HUES64 (cell line): ENCODE measurements around the gene THSD7A.

ENCODE experiments used
- H3K27ac ChIP-seq: 2 replicates; pipeline ENCODE4 v1.7.0; 2013; ENCODE audit warnings: low read depth, low read length, inconsistent platforms
- H3K27me3 ChIP-seq: 2 replicates; pipeline ENCODE4 v1.6.1; 2013; ENCODE audit warnings: mild to moderate bottlenecking, low read length; ENCODE audit not compliant: insufficient read depth
- H3K36me3 ChIP-seq: 2 replicates; pipeline ENCODE4 v1.6.1; 2013; ENCODE audit warnings: mild to moderate bottlenecking, low read length; ENCODE audit not compliant: insufficient read depth
- H3K4me1 ChIP-seq: 2 replicates; pipeline ENCODE4 v1.6.1; 2013; ENCODE audit warnings: mild to moderate bottlenecking, low read length, moderate library complexity; ENCODE audit not compliant: insufficient read depth
- H3K4me3 ChIP-seq: 2 replicates; pipeline ENCODE4 v1.5.1; 2013; ENCODE audit warnings: mild to moderate bottlenecking, low read length, moderate library complexity
- H3K9ac ChIP-seq: 2 replicates; pipeline ENCODE4 v1.6.1; 2013; ENCODE audit warnings: mild to moderate bottlenecking, low read depth, low read length
- H3K9me3 ChIP-seq: 2 replicates; pipeline ENCODE4 v1.6.1; 2013; ENCODE audit warnings: low read depth, low read length; ENCODE audit not compliant: insufficient read depth
- WGBS: fragments of 150-250, 120-280 bp; methylation state at CpG from one replicate; pipeline ENCODE4 v1.1.7; 2013; ENCODE audit warnings: missing lambda C conversion rate; 5-methylcytosine and 5-hydroxymethylcytosine counted together

THSD7A gene

DNA sequence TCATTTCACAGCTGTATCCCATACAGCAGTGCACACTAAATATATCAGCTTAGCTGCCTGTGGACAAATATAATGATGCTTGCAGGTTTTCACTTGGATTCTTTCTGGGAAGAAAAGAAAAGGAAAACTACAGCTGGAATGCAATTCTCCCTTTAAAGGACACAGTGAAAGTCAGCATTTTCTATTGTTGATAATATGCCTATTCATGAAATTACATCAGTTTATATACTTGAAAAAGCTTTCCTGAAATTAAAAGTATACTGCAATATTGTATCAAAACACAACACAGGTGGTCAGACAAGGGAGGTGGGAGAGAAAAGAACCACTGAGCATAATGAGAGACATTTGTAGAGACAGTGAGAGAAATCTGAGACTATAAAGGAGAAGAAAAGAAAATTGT, 20.3 kb downstream of the THSD7A start:
- H3K4me3 ChIP-seq, result no peak overlapping the region
- no peaks in the 10 kb centered on the region for H3K4me1 ChIP-seq
- no peaks in the 10 kb centered on the region for H3K36me3 ChIP-seq
- H3K27me3 ChIP-seq, result no peaks in the 10 kb centered on the region
- H3K9me3 ChIP-seq, result no peaks in the 10 kb centered on the region
- H3K9ac ChIP-seq, result no peak overlapping the region
- H3K27ac ChIP-seq, result no peak overlapping the region

DNA sequence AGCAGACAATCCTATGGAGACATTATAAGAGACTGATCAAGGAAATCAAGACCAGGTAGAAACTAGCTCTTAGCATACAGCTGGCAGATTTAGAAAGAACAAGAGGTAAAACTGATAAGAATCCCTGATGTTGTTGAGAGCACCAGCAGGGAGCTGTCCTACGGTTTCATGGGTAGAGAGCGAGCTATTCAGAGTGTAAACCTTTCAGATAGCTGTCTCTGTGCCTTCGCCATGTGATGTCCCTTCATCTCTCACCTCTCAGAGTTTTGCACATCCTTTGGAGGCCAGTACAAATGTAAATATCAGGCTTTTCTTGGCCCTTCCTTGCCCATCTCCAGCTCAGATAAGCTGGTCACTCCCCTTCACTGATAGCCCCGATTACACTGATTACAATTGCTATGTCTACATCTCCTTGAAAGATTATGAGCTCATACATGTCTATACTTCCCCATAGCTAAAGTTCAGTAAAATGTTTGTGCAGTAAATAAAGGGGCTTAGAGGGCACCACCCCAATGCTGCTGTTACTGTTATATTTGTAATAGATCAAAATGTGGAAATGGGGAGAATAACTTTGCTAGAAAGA, 21.9 kb downstream of the THSD7A start:
- Histone ChIP-seq H3K9ac (no peak overlapping the region), H3K36me3 (no peaks in the 10 kb centered on the region), H3K9me3 (no peaks in the 10 kb centered on the region), H3K27me3 (no peaks in the 10 kb centered on the region), H3K4me1 (no peaks in the 10 kb centered on the region), H3K27ac (no peak overlapping the region), H3K4me3 (no peak overlapping the region)
- 77% methylated on average over 4 of the region's 4 CpGs for WGBS

DNA sequence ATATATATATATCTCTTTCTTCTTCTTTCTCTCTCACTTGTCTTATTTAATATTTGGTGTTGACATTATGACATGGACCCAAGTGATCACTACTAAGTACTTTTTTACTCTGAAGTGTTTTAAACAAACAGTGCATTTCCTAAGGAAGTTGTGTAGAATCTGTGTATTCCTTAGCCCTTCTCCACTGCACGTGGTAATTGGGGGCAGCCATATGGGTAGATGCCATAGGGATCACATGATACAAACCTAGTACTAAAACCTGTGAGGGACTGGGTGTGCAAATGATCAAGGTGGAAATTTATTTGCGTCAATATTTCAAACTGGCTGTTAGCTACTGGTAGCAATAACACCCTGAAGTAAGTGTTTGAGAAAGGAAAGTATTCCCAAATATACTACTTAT, 25.0 kb downstream of the THSD7A start:
- H3K4me1 ChIP-seq, result no peaks in the 10 kb centered on the region
- H3K36me3 ChIP-seq, result no peaks in the 10 kb centered on the region
- no peaks in the 10 kb centered on the region for H3K9me3 ChIP-seq
- no peak overlapping the region for H3K9ac ChIP-seq
- H3K4me3 ChIP-seq, result no peak overlapping the region
- no peaks in the 10 kb centered on the region for H3K27me3 ChIP-seq
- H3K27ac ChIP-seq, result no peak overlapping the region
- WGBS, result 96% methylated on average over 2 of the region's 2 CpGs

DNA sequence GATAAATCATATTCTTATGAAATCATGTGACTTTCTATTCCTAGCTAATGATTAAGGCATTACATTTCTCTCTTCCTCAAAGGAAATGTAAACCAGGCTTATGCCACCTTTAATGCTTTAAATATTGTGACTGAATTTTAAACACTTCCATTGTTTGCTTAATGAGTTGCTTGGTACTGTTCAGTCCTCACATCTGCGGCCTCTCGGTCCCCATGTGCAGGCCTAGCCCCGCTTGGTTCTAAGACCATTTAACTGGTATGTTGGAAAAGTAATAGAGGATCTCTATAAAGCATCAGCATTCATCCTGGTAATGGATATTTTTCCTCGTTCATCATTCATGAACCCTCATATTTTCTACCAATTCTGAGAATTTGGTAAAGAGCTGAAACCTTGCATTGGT, 27.4 kb downstream of the THSD7A start:
- WGBS, result 95% methylated on average over 4 of the region's 4 CpGs
- no peak overlapping the region for H3K4me3 ChIP-seq
- no peak overlapping the region for H3K9ac ChIP-seq
- H3K9me3 ChIP-seq, result no peaks in the 10 kb centered on the region
- no peaks in the 10 kb centered on the region for H3K4me1 ChIP-seq
- no peaks in the 10 kb centered on the region for H3K36me3 ChIP-seq
- H3K27me3 ChIP-seq, result no peaks in the 10 kb centered on the region
- no peak overlapping the region for H3K27ac ChIP-seq

DNA sequence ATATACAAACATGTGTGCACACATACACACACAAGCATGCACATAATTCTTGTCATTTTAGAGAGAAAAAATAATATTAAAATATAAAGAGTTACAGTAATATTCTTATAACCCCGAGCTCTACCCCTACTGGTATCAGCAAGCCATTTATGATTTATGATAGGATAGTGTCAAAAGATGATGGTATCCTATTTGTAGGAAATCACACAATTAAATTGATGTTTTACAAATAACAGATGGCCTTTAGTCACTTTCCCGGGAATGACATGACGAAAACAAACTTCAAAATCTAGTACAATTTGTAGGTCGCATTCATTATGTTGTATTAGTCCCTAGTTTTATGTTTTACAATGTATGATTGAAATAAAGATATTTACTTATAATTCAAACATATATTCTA, 36.8 kb downstream of the THSD7A start:
- WGBS, result 97% methylated on average over 3 of the region's 4 CpGs
- no peak overlapping the region for H3K4me3 ChIP-seq
- no peak overlapping the region for H3K27ac ChIP-seq
- no peaks in the 10 kb centered on the region for H3K36me3 ChIP-seq
- no peaks in the 10 kb centered on the region for H3K27me3 ChIP-seq
- H3K4me1 ChIP-seq, result no peaks in the 10 kb centered on the region
- H3K9me3 ChIP-seq, result no peaks in the 10 kb centered on the region
- H3K9ac ChIP-seq, result no peak overlapping the region

DNA sequence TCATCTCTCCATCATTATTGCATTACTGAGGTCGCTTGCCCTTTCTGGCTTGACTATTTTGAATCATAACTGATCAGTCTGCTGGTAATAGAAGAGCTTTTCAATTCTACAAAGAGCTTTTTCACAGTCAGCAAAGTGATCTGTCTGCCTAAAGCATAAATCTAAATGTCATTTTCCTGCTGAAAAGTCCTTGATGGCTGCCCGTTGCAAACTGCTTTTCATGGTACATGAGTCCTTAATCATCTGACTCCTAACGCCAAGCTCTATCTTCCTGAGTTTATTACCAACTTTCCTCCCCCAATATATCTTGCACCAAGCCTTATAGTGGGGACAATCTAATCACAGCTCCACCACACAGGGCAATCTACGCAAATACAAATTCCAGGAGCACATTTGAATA, 39.8 kb downstream of the THSD7A start:
- H3K36me3 ChIP-seq, result no peaks in the 10 kb centered on the region
- H3K4me3 ChIP-seq, result no peak overlapping the region
- no peaks in the 10 kb centered on the region for H3K27me3 ChIP-seq
- 94% methylated on average over 4 of the region's 4 CpGs for WGBS
- H3K9me3 ChIP-seq, result no peaks in the 10 kb centered on the region
- no peak overlapping the region for H3K9ac ChIP-seq
- H3K27ac ChIP-seq, result no peak overlapping the region
- H3K4me1 ChIP-seq, result no peaks in the 10 kb centered on the region

DNA sequence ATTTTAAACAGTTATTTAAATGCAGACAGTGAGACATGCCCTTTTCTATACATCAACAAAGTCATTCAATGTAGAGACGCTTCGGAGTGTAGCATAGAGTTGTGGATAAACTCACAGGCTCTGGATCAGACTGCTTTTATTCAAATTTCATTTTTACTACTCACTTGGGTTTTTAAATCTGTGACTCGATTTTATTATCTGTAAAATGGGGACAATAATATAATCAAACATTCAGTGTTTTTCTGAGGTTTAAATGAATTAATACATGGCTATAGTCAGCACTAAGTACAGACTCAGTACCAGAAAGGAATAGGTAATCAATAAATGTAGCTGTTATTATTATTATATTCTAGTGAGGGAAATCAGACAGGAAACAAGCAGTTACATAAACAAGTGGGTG, 43.4 kb downstream of the THSD7A start:
- no peak overlapping the region for H3K27ac ChIP-seq
- H3K4me1 ChIP-seq, result peaks cover 8% of the 10 kb centered on the region; the same call in 1 of the 2 replicates
- WGBS, result 96% methylated on average over 2 of the region's 3 CpGs
- H3K27me3 ChIP-seq, result no peaks in the 10 kb centered on the region
- no peak overlapping the region for H3K4me3 ChIP-seq
- H3K36me3 ChIP-seq, result no peaks in the 10 kb centered on the region
- no peak overlapping the region for H3K9ac ChIP-seq
- H3K9me3 ChIP-seq, result no peaks in the 10 kb centered on the region

DNA sequence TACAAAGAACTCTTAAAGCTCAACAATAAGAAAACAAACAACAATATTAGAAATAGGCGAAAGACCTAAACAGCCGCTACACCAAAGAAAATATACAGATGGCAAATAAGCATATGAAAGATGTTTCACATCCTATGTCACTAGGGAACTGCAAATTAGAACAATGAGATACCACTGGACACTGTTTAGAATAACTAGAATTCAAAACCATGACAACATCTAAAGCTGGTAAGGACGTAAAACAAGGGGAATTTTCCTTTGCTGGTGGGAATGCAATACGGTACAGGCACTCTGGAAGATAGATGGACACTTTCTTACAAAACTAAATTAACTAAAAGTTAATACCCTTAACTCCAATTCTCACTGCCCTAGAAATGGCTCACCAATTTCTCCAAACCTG, 44.5 kb downstream of the THSD7A start:
- H3K36me3 ChIP-seq, result no peaks in the 10 kb centered on the region
- H3K27ac ChIP-seq, result no peak overlapping the region
- no peaks in the 10 kb centered on the region for H3K9me3 ChIP-seq
- 92% methylated on average over 4 of the region's 4 CpGs for WGBS
- H3K4me1 ChIP-seq, result peaks cover 8% of the 10 kb centered on the region; the same call in 1 of the 2 replicates
- no peak overlapping the region for H3K4me3 ChIP-seq
- H3K9ac ChIP-seq, result no peak overlapping the region
- H3K27me3 ChIP-seq, result no peaks in the 10 kb centered on the region

DNA sequence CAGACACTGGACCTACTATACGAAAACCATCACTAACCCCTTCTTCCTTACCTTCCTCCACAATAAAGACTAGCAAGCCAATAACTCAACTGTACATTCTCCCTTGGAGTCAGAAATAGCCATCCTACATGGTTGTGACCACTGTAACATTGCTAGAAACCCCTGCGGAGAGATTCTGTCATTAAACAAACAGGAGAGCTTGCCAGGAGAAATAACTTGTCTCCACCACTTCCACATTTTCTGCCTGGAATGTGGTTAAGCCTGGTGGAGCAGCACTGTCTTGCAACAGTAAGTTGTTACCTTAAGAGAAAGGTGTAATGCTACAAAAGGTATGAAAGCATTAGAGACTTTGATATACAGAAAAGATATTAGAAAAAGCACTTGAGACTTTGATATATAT, 45.8 kb downstream of the THSD7A start:
- Histone ChIP-seq H3K27me3 (no peaks in the 10 kb centered on the region), H3K4me1 (peaks cover 8% of the 10 kb centered on the region; the same call in 1 of the 2 replicates), H3K27ac (no peak overlapping the region), H3K9ac (no peak overlapping the region), H3K9me3 (no peaks in the 10 kb centered on the region), H3K4me3 (no peak overlapping the region), H3K36me3 (no peaks in the 10 kb centered on the region)
- 89% methylated on average over 2 of the region's 2 CpGs for WGBS

DNA sequence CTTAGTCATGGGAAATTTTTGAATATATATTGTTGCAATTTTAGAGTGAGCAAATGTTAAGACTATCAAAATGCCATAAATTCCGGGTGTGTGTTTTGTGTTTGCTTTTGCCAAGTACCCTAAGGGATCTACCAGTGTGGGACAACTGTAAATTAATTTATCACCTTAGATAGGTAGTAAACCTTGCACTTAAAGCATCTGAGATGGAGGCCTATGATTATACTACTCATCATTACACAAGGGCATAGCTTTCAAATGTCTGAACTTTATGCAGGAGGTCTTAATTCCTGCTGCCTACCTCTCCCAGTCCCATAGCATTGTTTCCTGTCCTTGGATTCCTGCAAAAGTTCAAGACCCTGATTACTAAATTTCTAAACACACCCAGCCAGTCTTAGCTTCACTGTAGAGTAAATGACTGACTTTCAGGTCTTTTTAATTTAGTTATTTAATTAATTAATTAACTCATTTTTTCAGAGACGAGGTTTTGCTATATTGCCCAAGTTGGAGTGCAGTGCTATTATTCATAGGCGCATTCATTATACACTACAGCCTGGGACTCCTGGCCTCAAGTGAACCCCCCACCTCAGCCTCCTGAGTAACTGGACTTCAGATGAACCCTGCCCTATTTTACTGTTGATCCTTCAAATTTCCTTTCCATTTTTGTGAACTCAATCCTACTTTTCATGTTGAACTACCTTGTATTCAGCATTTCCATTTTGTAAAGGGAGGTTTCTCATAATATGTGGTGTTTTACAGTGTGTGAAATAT, 47.0 kb downstream of the THSD7A start:
- WGBS, result 98% methylated on average over 3 of the region's 3 CpGs

DNA sequence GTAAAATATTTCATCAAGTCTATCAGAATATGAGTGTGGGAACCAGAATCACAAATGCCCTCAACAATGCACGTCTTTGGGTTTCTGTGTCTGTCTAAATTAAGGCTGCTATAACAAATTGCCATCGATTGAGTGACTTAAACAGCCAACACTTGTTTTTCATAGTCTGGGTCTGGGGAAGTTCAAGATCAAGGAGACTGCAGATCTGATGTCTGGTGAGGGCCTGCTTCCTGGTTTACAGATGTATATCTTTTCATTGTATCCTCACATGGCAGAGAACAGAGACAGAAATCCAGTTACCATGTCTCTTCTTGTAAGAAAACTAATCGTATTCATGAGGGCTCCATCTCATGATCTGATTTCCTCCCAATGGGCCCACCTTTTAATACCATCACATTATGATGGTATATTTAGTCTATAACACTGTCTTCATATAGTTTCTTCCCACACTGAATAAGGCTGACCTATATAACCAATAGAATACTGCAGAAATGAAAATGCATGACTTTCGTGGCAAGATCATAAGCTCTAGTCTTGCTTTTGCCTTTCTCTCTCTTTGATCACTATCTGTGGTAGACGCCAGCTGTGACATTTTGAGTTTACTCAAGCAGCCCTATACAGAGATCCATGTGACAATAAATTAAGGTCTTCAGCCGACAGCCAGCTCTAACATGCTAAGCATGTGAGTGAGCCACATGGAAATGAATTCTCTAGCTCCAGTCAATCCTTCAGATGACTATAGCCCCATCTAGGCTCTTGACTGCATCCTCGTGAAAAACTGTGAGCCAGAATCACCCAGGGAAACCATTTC, 51.9 kb downstream of the THSD7A start:
- no peak overlapping the region for H3K27ac ChIP-seq
- H3K36me3 ChIP-seq, result no peaks in the 10 kb centered on the region
- H3K9me3 ChIP-seq, result no peaks in the 10 kb centered on the region
- WGBS, result 85% methylated on average over 7 of the region's 7 CpGs
- no peaks in the 10 kb centered on the region for H3K27me3 ChIP-seq
- no peak overlapping the region for H3K4me3 ChIP-seq
- no peak overlapping the region for H3K9ac ChIP-seq
- no peaks in the 10 kb centered on the region for H3K4me1 ChIP-seq

More for the DNA sequence above, 47.0 kb downstream of the THSD7A start:
- Histone ChIP-seq H3K4me1 (peaks cover 8% of the 10 kb centered on the region; the same call in 1 of the 2 replicates), H3K4me3 (no peak overlapping the region), H3K36me3 (no peaks in the 10 kb centered on the region), H3K9me3 (no peaks in the 10 kb centered on the region), H3K9ac (no peak overlapping the region), H3K27ac (no peak overlapping the region), H3K27me3 (no peaks in the 10 kb centered on the region)
